Osteocyte (in vitro differentiated cells): ENCODE data around the gene GEN1. TPM values are rescaled to one million over a fixed set of nuclear protein-coding genes. Genes with fewer than 3 reads are reported as not detected.
A peak's percentile ranks its signal among the peaks of the same experiment; 100 is the strongest.

Experiments used
- DNase-seq: peaks from one replicate; pipeline ENCODE4 v3.0.0; 2021; ENCODE audit warnings: mixed read lengths; ENCODE audit not compliant: unreplicated experiment; ENCODE audit errors: extremely low spot score
- H3K27ac Mint-ChIP-seq: one replicate; pipeline ENCODE4 v1.8.0; 2021; ENCODE audit warnings: mild to moderate bottlenecking, mixed read lengths; ENCODE audit not compliant: unreplicated experiment
- H3K27me3 Mint-ChIP-seq: one replicate; pipeline ENCODE4 v1.8.0; 2021; ENCODE audit warnings: mixed read lengths; ENCODE audit not compliant: unreplicated experiment
- H3K36me3 Mint-ChIP-seq: one replicate; pipeline ENCODE4 v1.8.0; 2021; ENCODE audit warnings: mixed read lengths; ENCODE audit not compliant: unreplicated experiment
- H3K4me1 Mint-ChIP-seq: one replicate; pipeline ENCODE4 v1.8.0; 2021; ENCODE audit warnings: mixed read lengths; ENCODE audit not compliant: unreplicated experiment
- H3K4me3 Mint-ChIP-seq: one replicate; pipeline ENCODE4 v1.8.0; 2021; ENCODE audit warnings: mild to moderate bottlenecking, moderate library complexity, mixed read lengths; ENCODE audit not compliant: unreplicated experiment
- H3K9me3 Mint-ChIP-seq: one replicate; pipeline ENCODE4 v1.8.0; 2021; ENCODE audit warnings: mixed read lengths; ENCODE audit not compliant: unreplicated experiment
- total RNA-seq: library from RNA; stranded (reverse); gene quantifications from 2 replicates; pipeline ENCODE4 v1.2.1, GENCODE V29; 2021
- TF ChIP-seq, protein P1 (sequence below): fragments of 200-600 bp; sonication (generic); IDR thresholded peaks from 2 replicates; pipeline ENCODE4 v1.5.0; 2021; ENCODE audit warnings: antibody characterized with exemption, mild to moderate bottlenecking, moderate library complexity

GEN1 gene
- total RNA-seq, 1 donor from 2014 or later: 11.0 TPM

DNA sequence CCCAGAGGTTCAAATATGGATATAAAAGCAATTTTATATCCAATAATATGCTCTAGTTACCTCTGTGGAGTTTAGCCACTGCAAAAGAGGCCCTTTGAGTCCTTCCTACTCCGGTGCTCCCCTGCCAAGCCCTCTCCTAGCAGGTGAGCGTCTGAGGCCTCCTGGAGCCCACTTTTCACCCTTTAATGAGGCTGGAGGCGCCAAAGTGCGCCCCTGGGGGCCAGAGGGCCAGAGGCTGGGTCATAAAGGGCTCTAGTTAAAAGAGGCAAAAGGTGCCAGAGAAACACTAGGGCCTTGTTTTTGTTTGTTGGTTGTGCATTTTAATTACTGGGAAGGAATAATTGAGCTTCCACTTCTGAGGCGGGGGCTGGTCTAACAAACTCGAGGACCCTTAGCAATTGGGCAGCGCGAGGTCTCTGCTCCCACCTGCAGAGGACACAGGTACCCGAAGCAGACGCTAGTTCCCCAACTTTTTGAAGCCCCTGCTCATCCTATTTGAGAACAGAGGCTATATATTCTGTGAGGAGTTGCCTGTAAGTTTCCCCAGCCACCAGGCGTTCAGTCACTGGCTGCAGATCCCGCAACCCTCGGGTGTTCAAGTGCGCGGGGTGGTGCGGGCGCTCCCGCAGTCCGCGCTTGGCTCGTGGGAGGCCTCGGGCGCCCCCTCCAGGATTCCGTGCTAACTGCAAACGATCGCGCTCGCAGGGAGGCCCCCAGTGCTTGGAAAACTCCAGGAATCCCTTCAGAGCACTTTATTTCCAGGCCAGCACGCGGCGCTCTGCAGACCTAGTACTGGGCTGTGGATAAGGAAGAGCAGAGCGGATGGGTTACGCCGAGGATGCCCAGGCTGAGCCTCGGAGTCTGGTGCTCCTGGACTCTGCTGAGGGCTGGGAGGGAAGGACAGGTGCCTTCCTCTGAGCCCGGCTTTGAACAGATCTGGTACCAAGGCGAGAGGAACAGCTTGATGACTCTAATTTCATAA lies 76.4 kb downstream of the GEN1 start:
- peak; percentile 87 for DNase-seq

DNA sequence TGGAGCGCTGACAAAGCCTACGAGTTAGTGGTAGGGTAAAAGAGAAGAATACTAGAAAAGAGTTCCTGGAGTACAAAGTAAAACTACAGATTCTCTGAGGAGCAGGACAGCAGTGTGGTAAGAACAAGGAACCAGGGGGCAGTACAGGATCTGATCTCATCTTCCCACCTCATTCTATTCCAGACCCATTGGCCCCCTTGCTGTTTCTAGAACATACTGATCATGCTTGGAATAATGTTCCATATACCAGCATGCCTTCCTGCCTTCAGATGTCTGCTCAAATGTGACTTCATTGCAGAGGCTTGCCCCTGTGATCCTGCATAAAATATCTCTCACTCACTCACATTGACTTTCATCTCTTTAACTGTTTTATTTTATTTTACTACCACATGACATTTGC lies 81.6 kb downstream of the GEN1 start:
- Mint-ChIP-seq H3K4me3 (no peak overlapping the region), H3K27ac (no peak overlapping the region), H3K9me3 (no peaks in the 10 kb centered on the region), H3K36me3 (no peaks in the 10 kb centered on the region), H3K4me1 (peaks cover 3% of the 10 kb centered on the region), H3K27me3 (peaks cover 31% of the 10 kb centered on the region)
- TF ChIP-seq, protein P1, sequence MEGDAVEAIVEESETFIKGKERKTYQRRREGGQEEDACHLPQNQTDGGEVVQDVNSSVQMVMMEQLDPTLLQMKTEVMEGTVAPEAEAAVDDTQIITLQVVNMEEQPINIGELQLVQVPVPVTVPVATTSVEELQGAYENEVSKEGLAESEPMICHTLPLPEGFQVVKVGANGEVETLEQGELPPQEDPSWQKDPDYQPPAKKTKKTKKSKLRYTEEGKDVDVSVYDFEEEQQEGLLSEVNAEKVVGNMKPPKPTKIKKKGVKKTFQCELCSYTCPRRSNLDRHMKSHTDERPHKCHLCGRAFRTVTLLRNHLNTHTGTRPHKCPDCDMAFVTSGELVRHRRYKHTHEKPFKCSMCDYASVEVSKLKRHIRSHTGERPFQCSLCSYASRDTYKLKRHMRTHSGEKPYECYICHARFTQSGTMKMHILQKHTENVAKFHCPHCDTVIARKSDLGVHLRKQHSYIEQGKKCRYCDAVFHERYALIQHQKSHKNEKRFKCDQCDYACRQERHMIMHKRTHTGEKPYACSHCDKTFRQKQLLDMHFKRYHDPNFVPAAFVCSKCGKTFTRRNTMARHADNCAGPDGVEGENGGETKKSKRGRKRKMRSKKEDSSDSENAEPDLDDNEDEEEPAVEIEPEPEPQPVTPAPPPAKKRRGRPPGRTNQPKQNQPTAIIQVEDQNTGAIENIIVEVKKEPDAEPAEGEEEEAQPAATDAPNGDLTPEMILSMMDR: no peak
- no peak for DNase-seq

More for the DNA sequence above, 76.4 kb downstream of the GEN1 start:
- no peak overlapping the region for H3K27ac Mint-ChIP-seq
- peaks cover 4% of the 10 kb centered on the region for H3K4me1 Mint-ChIP-seq
- H3K36me3 Mint-ChIP-seq: no peaks in the 10 kb centered on the region
- no peaks in the 10 kb centered on the region for H3K9me3 Mint-ChIP-seq
- no peak overlapping the region for H3K4me3 Mint-ChIP-seq
- peaks cover 46% of the 10 kb centered on the region for H3K27me3 Mint-ChIP-seq
- TF ChIP-seq, protein P1: peak; percentile 64

Other genes with a start within 250 kb of the GEN1 start
- not detected in 2 replicates for gene RAD51AP2, start 235.7 kb upstream of the GEN1 start, total RNA-seq
- not detected in 2 replicates for gene VSNL1, start 213.4 kb upstream of the GEN1 start, total RNA-seq
- 21.3 and 22.5 TPM in 2 replicates for gene SMC6, start 328 bp upstream of the GEN1 start, total RNA-seq
- gene MSGN1, start 62.3 kb downstream of the GEN1 start, total RNA-seq: not detected in 2 replicates
- gene KCNS3, start 124.5 kb downstream of the GEN1 start, total RNA-seq: not detected in 2 replicates